Liver (tissue), 3 donors: ENCODE data around the gene LOXL4.

Experiments
- HNF4G ChIP-seq: IDR thresholded peaks from 2 replicates; pipeline ENCODE4 v1.6.1; 2016; ENCODE audit warnings: antibody characterized with exemption
- JUND ChIP-seq, 2 donors: IDR thresholded peaks; 2 replicates each; pipeline ENCODE4 v1.6.1; 2016; ENCODE audit warnings: antibody characterized with exemption in 2 of 2
- TF ChIP-seq, protein P1 (sequence below): fragments of 150-350 bp; IDR thresholded peaks from 2 replicates; pipeline ENCODE4 v1.5.1; 2017; ENCODE audit warnings: improper control_type of control experiment, low read depth, low read length; ENCODE audit not compliant: missing input control
- donor health status: healthy.
- donor health status: healthy.

DNA sequence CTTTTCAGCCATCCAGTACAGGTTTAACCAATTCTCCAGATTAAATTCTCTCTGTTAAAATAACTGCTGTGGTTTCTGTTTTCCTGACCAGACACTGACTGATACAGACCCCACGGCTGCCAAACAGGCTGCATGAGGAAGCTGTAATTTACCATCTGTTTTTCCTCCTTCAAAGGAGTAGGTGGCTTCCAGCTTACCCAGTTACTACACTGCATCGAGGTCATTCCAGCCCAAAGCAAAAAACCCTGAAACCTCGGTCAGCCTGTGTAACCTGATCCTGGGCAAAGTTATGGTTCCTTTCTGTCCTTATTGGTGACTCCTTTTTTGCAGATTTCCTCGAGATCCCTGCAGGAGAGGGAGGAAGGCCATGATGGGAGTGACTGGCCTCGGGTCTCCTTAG, 27.9 kb upstream of the LOXL4 start:
- TF ChIP-seq, protein P1, sequence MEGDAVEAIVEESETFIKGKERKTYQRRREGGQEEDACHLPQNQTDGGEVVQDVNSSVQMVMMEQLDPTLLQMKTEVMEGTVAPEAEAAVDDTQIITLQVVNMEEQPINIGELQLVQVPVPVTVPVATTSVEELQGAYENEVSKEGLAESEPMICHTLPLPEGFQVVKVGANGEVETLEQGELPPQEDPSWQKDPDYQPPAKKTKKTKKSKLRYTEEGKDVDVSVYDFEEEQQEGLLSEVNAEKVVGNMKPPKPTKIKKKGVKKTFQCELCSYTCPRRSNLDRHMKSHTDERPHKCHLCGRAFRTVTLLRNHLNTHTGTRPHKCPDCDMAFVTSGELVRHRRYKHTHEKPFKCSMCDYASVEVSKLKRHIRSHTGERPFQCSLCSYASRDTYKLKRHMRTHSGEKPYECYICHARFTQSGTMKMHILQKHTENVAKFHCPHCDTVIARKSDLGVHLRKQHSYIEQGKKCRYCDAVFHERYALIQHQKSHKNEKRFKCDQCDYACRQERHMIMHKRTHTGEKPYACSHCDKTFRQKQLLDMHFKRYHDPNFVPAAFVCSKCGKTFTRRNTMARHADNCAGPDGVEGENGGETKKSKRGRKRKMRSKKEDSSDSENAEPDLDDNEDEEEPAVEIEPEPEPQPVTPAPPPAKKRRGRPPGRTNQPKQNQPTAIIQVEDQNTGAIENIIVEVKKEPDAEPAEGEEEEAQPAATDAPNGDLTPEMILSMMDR, result no peak
- TF ChIP-seq HNF4G, result no peak
- TF ChIP-seq JUND (IDR thresholded peaks at IDR 0.05), result no peak
